ENCODE data around the gene DUOXA1. TPM values are rescaled to one million over a fixed set of nuclear protein-coding genes. Genes with fewer than 3 reads are reported as not detected.

The DUOXA1 gene
- total RNA-seq, 4 donors from 2014 or later = 0.44 to 1.1 (median 0.51) TPM; not detected in 1

GRCh38 chr15:45093013-45093412 lies 36.7 kb downstream of the DUOXA1 start:
- TF ChIP-seq, protein P1, sequence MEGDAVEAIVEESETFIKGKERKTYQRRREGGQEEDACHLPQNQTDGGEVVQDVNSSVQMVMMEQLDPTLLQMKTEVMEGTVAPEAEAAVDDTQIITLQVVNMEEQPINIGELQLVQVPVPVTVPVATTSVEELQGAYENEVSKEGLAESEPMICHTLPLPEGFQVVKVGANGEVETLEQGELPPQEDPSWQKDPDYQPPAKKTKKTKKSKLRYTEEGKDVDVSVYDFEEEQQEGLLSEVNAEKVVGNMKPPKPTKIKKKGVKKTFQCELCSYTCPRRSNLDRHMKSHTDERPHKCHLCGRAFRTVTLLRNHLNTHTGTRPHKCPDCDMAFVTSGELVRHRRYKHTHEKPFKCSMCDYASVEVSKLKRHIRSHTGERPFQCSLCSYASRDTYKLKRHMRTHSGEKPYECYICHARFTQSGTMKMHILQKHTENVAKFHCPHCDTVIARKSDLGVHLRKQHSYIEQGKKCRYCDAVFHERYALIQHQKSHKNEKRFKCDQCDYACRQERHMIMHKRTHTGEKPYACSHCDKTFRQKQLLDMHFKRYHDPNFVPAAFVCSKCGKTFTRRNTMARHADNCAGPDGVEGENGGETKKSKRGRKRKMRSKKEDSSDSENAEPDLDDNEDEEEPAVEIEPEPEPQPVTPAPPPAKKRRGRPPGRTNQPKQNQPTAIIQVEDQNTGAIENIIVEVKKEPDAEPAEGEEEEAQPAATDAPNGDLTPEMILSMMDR (IDR thresholded peaks at IDR 0.05; ENCODE audit: low read depth) = no peak

DNA sequence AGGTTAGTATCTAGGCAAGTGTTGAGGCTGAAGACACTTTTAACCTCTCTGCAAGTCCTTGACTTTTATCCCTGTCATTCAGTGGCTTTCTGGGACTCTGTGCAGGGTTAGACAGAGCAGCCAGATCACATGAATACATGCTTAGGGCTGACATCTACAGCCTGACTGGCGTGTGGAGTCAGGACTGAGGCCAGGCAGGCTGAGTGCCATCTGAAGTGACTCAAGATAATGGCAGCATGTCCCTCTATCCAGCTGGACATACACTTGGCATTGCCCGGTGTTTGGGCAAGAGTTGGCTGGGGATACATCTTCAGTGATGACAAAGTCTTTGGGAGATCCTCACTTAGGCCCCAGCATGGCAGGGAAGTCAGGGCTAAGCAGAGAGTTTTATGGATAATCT lies 38.1 kb downstream of the DUOXA1 start:
- TF ChIP-seq, protein P1 (IDR thresholded peaks at IDR 0.05; ENCODE audit: low read depth) = no peak

DNA sequence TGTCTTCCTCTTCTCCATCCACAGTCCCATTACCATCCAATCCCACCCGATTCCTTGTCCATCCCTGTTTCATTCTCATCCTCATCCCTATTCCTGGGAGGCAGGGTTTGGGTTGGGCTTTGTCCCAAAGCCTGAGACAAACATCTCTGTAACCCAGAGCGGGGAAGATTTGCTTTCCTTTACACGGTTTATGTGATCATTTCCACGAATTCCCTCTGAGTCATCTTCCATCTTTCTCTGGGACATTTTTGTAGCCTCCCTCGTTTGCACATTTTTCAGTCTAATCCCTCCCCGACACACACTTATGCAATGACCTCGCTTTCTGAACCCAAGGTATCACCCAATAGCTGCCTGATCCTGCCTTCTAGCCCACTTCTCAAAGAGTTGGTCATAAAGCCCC lies 38.5 kb downstream of the DUOXA1 start:
- TF ChIP-seq, protein P1 (IDR thresholded peaks at IDR 0.05; ENCODE audit: low read depth) = no peak

DNA sequence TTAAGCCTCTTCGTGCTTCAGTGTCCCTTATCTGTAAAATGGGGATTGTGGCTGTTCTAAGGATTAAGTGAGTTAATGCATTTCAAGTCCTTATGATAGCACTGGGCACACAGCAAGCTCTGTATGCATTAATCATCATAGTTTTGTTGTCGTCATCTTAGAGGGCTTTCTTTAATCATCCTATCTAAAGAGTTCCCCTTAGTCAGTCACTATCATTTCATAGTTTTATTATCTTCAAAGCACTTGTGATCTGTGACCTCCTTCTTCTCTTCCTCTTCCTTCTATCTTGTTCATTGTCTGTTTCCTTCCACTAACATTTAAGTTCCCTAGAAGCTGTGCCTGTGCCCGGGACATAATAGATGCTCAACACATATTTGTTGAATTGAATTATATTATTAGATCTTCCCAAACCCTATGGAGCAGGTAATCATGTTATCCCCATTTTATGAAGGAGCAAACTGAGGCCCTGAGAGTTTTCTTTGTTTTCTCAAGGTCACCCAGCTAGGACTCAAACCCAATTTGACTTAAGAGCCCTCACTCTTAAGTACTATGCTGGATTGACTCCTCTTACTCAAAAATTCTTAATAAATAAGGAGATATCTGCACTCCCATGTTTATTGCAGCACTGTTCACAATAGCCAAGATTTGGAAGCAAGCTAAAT lies 39.8 kb downstream of the DUOXA1 start:
- TF ChIP-seq, protein P1 (IDR thresholded peaks at IDR 0.05; ENCODE audit: low read depth) = no peak

DNA sequence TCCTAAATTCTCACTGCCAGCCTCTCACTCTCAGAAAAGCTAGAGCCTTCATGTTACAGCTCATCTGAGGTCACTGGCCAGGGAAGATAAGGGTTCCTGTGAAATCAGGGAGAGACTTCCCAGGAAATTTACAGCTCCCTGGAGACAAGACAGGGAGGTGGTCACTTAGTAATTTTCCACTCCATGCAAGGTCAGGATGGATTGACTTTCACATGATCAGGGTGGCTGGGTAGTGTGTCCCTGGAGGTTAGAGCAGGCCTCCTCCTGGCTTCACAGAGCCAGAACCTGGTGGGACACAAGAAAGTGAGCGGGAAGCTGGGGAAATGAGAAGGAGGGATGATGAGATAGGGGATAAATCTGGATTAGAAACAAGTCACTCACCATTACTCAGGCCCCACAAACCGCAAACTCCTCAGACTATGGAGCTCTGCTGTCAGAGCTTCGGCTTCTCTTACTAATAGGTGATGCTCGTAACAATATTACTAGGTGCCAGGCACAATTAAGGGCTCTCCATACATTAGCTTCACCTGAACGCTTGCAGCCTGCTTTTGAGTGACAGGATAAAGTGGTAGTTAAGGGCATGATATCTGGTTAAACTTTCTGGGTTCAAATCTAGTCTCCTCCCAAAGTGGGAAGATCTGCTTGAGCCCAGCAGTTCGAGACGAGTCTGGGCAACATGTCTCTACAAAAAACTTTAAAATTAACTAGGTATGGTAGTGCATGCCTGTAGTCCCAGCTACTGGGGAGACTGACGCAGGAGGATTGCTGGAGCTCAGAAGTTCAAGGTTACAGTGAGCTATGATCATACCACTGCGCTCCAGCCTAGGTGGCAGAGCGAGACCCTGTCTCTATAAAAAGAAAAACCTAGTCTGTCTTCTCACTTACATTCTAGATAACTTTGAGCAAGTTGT lies 40.6 kb downstream of the DUOXA1 start:
- TF ChIP-seq, protein P1 (IDR thresholded peaks at IDR 0.05; ENCODE audit: low read depth) = no peak

- TF ChIP-seq, protein P1 (IDR thresholded peaks at IDR 0.05; ENCODE audit: low read depth) = no peak
Observed at GRCh38 chr15:45087513-45087912, 42.2 kb downstream of the DUOXA1 start.

GRCh38 chr15:45084163-45084562 lies 45.5 kb downstream of the DUOXA1 start:
- TF ChIP-seq, protein P1 (IDR thresholded peaks at IDR 0.05; ENCODE audit: low read depth) = no peak
